H1 (cell line): ENCODE results near the gene ABI3BP. TPM values are rescaled to one million over a fixed set of nuclear protein-coding genes. Genes with fewer than 3 reads are reported as not detected.

Experiments used
- CTCF ChIA-PET: fragments of 300-600 bp; sonication (Branson Sonifier 250); formaldehyde crosslinking; loops from one replicate; lab custom pipeline; 2021; ENCODE audit not compliant: partially characterized antibody; lab: Charles Lee
- POLR2A ChIA-PET: fragments of 300-600 bp; sonication (Branson Sonifier 250); formaldehyde crosslinking; loops from one replicate; lab custom pipeline; 2021; ENCODE audit warnings: inconsistent platforms; ENCODE audit not compliant: partially characterized antibody; lab: Charles Lee
- DNase-seq, 2 experiments: peaks; one replicate each; pipeline versions ENCODE4 v3.0.0 to v3.0.0-alpha.2; 2010 to 2022; ENCODE audit warnings: low spot score in 2 of 2, low read depth in 1 of 2, mixed read lengths in 1 of 2
- FAIRE-seq: peaks from 2 replicates; lab custom pipeline; 2011; peaks lifted over from hg19 to GRCh38; lab: Jason Lieb, UNC
- H2AFZ ChIP-seq: 2 replicates; pipeline ENCODE4 v1.8.1; 2012; ENCODE audit warnings: low read length, inconsistent platforms
- H2AK5ac ChIP-seq: 2 replicates; pipeline ENCODE4 v1.6.1; 2013; ENCODE audit warnings: low read depth, low read length
- H2BK120ac ChIP-seq: replicated peaks from 2 replicates; pipeline ENCODE3; 2013; ENCODE audit warnings: low read depth, low read length, inconsistent platforms
- H2BK12ac ChIP-seq: 2 replicates; pipeline ENCODE4 v1.6.1; 2013; ENCODE audit warnings: low read depth, low read length
- H2BK15ac ChIP-seq: 2 replicates; pipeline ENCODE4 v1.6.1; 2013; ENCODE audit warnings: low read length
- H2BK20ac ChIP-seq: 2 replicates; pipeline ENCODE4 v1.6.1; 2013; ENCODE audit warnings: low read length
- H2BK5ac ChIP-seq: 2 replicates; pipeline ENCODE4 v1.6.1; 2013; ENCODE audit warnings: low read depth, low read length
- H3K14ac ChIP-seq: 2 replicates; pipeline ENCODE4 v1.6.1; 2013; ENCODE audit warnings: inconsistent platforms; ENCODE audit not compliant: insufficient read length
- H3K18ac ChIP-seq: 2 replicates; pipeline ENCODE4 v1.6.1; 2013; ENCODE audit warnings: low read length; ENCODE audit errors: extremely low read depth
- H3K23ac ChIP-seq: 2 replicates; pipeline ENCODE4 v1.6.1; 2013; ENCODE audit warnings: inconsistent platforms; ENCODE audit not compliant: insufficient read length
- H3K23me2 ChIP-seq: 2 replicates; pipeline ENCODE4 v1.6.1; 2013; ENCODE audit warnings: low read depth, low read length
- H3K27ac ChIP-seq: 2 replicates; pipeline ENCODE4 v1.6.1; 2011; ENCODE audit warnings: low read depth, low read length, inconsistent platforms
- H3K27me3 ChIP-seq, 4 experiments: replicated peaks in 1 of 4; 1 replicate in 1 of 4; 2 replicates in 3 of 4; pipeline versions ENCODE4 v1.6.1 to v1.8.1; 2011 to 2013; ENCODE audit warnings: low read length in 3 of 4, mild to moderate bottlenecking in 3 of 4, inconsistent platforms in 2 of 4, mixed read lengths in 2 of 4, moderate library complexity in 1 of 4; ENCODE audit not compliant: control insufficient read depth in 3 of 4, insufficient read depth in 3 of 4; ENCODE audit errors: extremely low read depth in 1 of 4
- H3K36me3 ChIP-seq, 4 experiments: 2 replicates each; pipeline versions ENCODE4 v1.6.1 to v1.8.1; 2011 to 2013; ENCODE audit warnings: mild to moderate bottlenecking in 4 of 4, low read length in 3 of 4, moderate library complexity in 2 of 4, control low read depth in 1 of 4, inconsistent platforms in 1 of 4; ENCODE audit not compliant: insufficient read depth in 4 of 4, control insufficient read depth in 2 of 4
- H3K4ac ChIP-seq: replicated peaks from 2 replicates; pipeline ENCODE3; 2013; ENCODE audit warnings: low read length, low read depth, mixed read lengths, inconsistent platforms; ENCODE audit not compliant: insufficient read length
- H3K4me1 ChIP-seq, 4 experiments: replicated peaks in 1 of 4; 1 replicate in 1 of 4; 2 replicates in 3 of 4; pipeline versions ENCODE4 v1.6.1 to v1.8.1; 2011 to 2013; ENCODE audit warnings: low read length in 3 of 4, inconsistent platforms in 2 of 4, mixed read lengths in 1 of 4; ENCODE audit not compliant: insufficient read depth in 4 of 4, control insufficient read depth in 3 of 4
- H3K4me2 ChIP-seq, 2 experiments: 2 replicates each; pipeline versions ENCODE4 v1.6.1 to v1.8.1; 2011 to 2013; ENCODE audit warnings: low read depth in 2 of 2, low read length in 2 of 2, control low read depth in 1 of 2, inconsistent platforms in 1 of 2, mild to moderate bottlenecking in 1 of 2; ENCODE audit not compliant: insufficient read depth in 1 of 2
- H3K4me3 ChIP-seq, 4 experiments: fragments of 200-600, 300-600 bp in 1 of 4; sonication (generic), shearing (Covaris generic), sonication (Bioruptor Twin) in 1 of 4; 2 replicates each; pipeline versions ENCODE4 v1.5.1 to v1.8.1; 2011 to 2016; ENCODE audit warnings: low read length in 4 of 4, low read depth in 3 of 4, control low read depth in 2 of 4, inconsistent platforms in 2 of 4, mild to moderate bottlenecking in 2 of 4, mixed read lengths in 1 of 4, moderate library complexity in 1 of 4; ENCODE audit not compliant: insufficient read depth in 2 of 4; ENCODE audit errors: extremely low read depth in 1 of 4
- H3K56ac ChIP-seq: replicated peaks from 2 replicates; pipeline ENCODE3; 2013; ENCODE audit warnings: low read depth, mild to moderate bottlenecking, mixed read lengths, low read length, inconsistent platforms; ENCODE audit not compliant: insufficient read length
- H3K79me1 ChIP-seq: 2 replicates; pipeline ENCODE4 v1.6.1; 2013; ENCODE audit warnings: low read depth, low read length, control low read depth
- H3K79me2 ChIP-seq, 2 experiments: 2 replicates each; pipeline versions ENCODE4 v1.6.1 to v1.8.1; 2012 to 2013; ENCODE audit warnings: low read length in 2 of 2, mild to moderate bottlenecking in 2 of 2, inconsistent platforms in 1 of 2; ENCODE audit not compliant: insufficient read depth in 2 of 2, control insufficient read depth in 1 of 2
- H3K9ac ChIP-seq, 4 experiments: replicated peaks in 1 of 4; 1 replicate in 1 of 4; 2 replicates in 3 of 4; pipeline versions ENCODE4 v1.6.1 to v1.8.1; 2011 to 2013; ENCODE audit warnings: low read depth in 3 of 4, low read length in 3 of 4, control low read depth in 2 of 4, mild to moderate bottlenecking in 2 of 4, moderate library complexity in 2 of 4, inconsistent platforms in 1 of 4; ENCODE audit errors: extremely low read depth in 1 of 4
- H3K9me3 ChIP-seq, 2 experiments: 2 replicates each; pipeline versions ENCODE4 v1.6.1 to v1.8.1; 2012 to 2013; ENCODE audit warnings: mild to moderate bottlenecking in 2 of 2, moderate library complexity in 2 of 2, control low read depth in 1 of 2, inconsistent platforms in 1 of 2, low read depth in 1 of 2, low read length in 1 of 2, mixed read lengths in 1 of 2; ENCODE audit not compliant: insufficient read depth in 2 of 2
- H4K20me1 ChIP-seq, 2 experiments: replicated peaks in 1 of 2; 2 replicates each; pipeline versions ENCODE3 to v1.8.1; 2011 to 2013; ENCODE audit warnings: inconsistent platforms in 2 of 2, low read length in 2 of 2, mild to moderate bottlenecking in 1 of 2; ENCODE audit not compliant: insufficient read depth in 2 of 2, control insufficient read depth in 1 of 2
- H4K5ac ChIP-seq: 2 replicates; pipeline ENCODE4 v1.6.1; 2013; ENCODE audit warnings: low read length, low read depth, mixed read lengths, inconsistent platforms; ENCODE audit not compliant: insufficient read length
- H4K8ac ChIP-seq: 2 replicates; pipeline ENCODE4 v1.8.0; 2013; ENCODE audit warnings: mild to moderate bottlenecking, moderate library complexity, low read length, inconsistent platforms; ENCODE audit not compliant: insufficient read depth; ENCODE audit errors: extremely low read depth
- H4K91ac ChIP-seq: replicated peaks from 2 replicates; pipeline ENCODE3; 2013; ENCODE audit warnings: low read length, mixed read lengths, inconsistent platforms; ENCODE audit not compliant: insufficient read length
- WGBS, 2 experiments: shearing (Covaris generic) in 1 of 2; methylation state at CpG; one replicate each; pipeline versions ENCODE4 v1.1.6 to v1.1.7; 2013 to 2015; ENCODE audit warnings: low lambda C conversion rate in 2 of 2, mixed read lengths in 2 of 2, inconsistent platforms in 1 of 2, low coverage in 1 of 2, missing lambda C conversion rate in 1 of 2; ENCODE audit not compliant: insufficient replicate concordance in 2 of 2, insufficient coverage in 1 of 2, insufficient read length in 1 of 2; ENCODE audit errors: extremely low coverage in 1 of 2, missing lambda C conversion rate in 1 of 2; 5-methylcytosine and 5-hydroxymethylcytosine counted together
- polyA plus RNA-seq, 7 experiments: library from polyadenylated mRNA; depleted of rRNA in 3 of 7; stranded (reverse) in 5 of 7; unstranded in 2 of 7; fragments of >200 nt in 5 of 7; fragments of 200-250 nt in 2 of 7; gene quantifications; 1 replicate in 5 of 7; 2 replicates in 1 of 7; 4 replicates in 1 of 7; pipeline versions ENCODE4 v1.2.1 to v1.2.3, GENCODE V29; 2011 to 2013; ENCODE audit warnings: missing spikeins in 2 of 7, mixed read lengths in 2 of 7
- total RNA-seq: library from RNA; stranded (reverse); fragmentation: NEBNext Ultra II Directional; extraction: Animal tissue kit (Norgen Biotek cat#: 25700); gene quantifications from 2 replicates; pipeline ENCODE4 v1.2.1, GENCODE V29; 2021
- TF ChIP-seq, protein P1 (sequence below): fragments of 300-600 bp; sonication (generic); IDR thresholded peaks from 2 replicates; pipeline ENCODE4 v1.7.1; 2012; ENCODE audit warnings: low read length, moderate library complexity, mild to moderate bottlenecking, inconsistent platforms; ENCODE audit not compliant: insufficient replicate concordance

ABI3BP gene
- total and polyA plus RNA-seq, 2 of the 8 experiments (the other 6 are each of a cell fraction or from before 2014, with no cell fraction given): 0.08 to 0.32 TPM

DNA sequence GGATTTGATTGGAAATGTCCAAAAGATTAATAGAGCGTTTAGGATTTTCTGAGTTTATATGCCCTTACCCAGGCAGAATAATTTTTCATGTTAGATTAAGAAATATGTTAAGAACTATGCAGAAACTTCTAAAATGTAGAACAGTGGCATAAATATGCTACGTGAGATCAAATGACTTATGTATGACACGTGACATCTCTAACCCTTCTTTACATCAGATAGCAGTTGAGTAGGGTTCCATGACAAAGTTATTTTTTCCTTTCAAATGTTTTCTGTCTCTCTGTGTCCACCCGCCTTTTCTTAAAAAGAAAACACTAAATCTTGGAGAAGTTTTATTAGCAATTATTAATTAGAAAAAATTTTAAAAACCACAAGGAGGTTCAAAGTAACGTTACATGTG, 292.5 kb downstream of the ABI3BP start:
- no peaks in the 10 kb centered on the region for H3K9me3 ChIP-seq
- WGBS, 2 experiments: 83% methylated on average over 5 of the region's 5 CpGs; no CpG with 5 or more reads in 1 of the 2 experiments
- no peaks in the 10 kb centered on the region for H3K4me1 ChIP-seq
- H3K4ac ChIP-seq: no peak overlapping the region
- no peak overlapping the region for H2BK12ac ChIP-seq
- DNase-seq (no peak), FAIRE-seq (no peak)
- H2BK120ac ChIP-seq: no peak overlapping the region
- H3K23ac ChIP-seq: no peak overlapping the region
- H3K79me2 ChIP-seq: no peaks in the 10 kb centered on the region
- H3K9ac ChIP-seq: no peak overlapping the region
- H3K23me2 ChIP-seq: no peaks in the 10 kb centered on the region
- no peaks in the 10 kb centered on the region for H3K79me1 ChIP-seq
- ChIA-PET CTCF (no interaction called here), POLR2A (no interaction called here)
- H3K27me3 ChIP-seq: no peaks in the 10 kb centered on the region; a peak in 1 of 7 replicates
- no peak overlapping the region for H3K4me3 ChIP-seq
- no peak overlapping the region for H2BK5ac ChIP-seq
- no peak overlapping the region for H3K18ac ChIP-seq
- H4K20me1 ChIP-seq: no peaks in the 10 kb centered on the region
- no peak overlapping the region for H3K14ac ChIP-seq
- H4K8ac ChIP-seq: no peak overlapping the region
- H3K4me2 ChIP-seq: no peak overlapping the region
- no peak overlapping the region for H3K27ac ChIP-seq
- H2BK20ac ChIP-seq: no peak overlapping the region
- H4K91ac ChIP-seq: no peak overlapping the region
- H2BK15ac ChIP-seq: no peak overlapping the region
- no peak overlapping the region for H2AK5ac ChIP-seq
- H3K56ac ChIP-seq: no peak overlapping the region
- H2AFZ ChIP-seq: no peak overlapping the region
- H3K36me3 ChIP-seq: no peaks in the 10 kb centered on the region
- H4K5ac ChIP-seq: no peak overlapping the region
- TF ChIP-seq, protein P1, sequence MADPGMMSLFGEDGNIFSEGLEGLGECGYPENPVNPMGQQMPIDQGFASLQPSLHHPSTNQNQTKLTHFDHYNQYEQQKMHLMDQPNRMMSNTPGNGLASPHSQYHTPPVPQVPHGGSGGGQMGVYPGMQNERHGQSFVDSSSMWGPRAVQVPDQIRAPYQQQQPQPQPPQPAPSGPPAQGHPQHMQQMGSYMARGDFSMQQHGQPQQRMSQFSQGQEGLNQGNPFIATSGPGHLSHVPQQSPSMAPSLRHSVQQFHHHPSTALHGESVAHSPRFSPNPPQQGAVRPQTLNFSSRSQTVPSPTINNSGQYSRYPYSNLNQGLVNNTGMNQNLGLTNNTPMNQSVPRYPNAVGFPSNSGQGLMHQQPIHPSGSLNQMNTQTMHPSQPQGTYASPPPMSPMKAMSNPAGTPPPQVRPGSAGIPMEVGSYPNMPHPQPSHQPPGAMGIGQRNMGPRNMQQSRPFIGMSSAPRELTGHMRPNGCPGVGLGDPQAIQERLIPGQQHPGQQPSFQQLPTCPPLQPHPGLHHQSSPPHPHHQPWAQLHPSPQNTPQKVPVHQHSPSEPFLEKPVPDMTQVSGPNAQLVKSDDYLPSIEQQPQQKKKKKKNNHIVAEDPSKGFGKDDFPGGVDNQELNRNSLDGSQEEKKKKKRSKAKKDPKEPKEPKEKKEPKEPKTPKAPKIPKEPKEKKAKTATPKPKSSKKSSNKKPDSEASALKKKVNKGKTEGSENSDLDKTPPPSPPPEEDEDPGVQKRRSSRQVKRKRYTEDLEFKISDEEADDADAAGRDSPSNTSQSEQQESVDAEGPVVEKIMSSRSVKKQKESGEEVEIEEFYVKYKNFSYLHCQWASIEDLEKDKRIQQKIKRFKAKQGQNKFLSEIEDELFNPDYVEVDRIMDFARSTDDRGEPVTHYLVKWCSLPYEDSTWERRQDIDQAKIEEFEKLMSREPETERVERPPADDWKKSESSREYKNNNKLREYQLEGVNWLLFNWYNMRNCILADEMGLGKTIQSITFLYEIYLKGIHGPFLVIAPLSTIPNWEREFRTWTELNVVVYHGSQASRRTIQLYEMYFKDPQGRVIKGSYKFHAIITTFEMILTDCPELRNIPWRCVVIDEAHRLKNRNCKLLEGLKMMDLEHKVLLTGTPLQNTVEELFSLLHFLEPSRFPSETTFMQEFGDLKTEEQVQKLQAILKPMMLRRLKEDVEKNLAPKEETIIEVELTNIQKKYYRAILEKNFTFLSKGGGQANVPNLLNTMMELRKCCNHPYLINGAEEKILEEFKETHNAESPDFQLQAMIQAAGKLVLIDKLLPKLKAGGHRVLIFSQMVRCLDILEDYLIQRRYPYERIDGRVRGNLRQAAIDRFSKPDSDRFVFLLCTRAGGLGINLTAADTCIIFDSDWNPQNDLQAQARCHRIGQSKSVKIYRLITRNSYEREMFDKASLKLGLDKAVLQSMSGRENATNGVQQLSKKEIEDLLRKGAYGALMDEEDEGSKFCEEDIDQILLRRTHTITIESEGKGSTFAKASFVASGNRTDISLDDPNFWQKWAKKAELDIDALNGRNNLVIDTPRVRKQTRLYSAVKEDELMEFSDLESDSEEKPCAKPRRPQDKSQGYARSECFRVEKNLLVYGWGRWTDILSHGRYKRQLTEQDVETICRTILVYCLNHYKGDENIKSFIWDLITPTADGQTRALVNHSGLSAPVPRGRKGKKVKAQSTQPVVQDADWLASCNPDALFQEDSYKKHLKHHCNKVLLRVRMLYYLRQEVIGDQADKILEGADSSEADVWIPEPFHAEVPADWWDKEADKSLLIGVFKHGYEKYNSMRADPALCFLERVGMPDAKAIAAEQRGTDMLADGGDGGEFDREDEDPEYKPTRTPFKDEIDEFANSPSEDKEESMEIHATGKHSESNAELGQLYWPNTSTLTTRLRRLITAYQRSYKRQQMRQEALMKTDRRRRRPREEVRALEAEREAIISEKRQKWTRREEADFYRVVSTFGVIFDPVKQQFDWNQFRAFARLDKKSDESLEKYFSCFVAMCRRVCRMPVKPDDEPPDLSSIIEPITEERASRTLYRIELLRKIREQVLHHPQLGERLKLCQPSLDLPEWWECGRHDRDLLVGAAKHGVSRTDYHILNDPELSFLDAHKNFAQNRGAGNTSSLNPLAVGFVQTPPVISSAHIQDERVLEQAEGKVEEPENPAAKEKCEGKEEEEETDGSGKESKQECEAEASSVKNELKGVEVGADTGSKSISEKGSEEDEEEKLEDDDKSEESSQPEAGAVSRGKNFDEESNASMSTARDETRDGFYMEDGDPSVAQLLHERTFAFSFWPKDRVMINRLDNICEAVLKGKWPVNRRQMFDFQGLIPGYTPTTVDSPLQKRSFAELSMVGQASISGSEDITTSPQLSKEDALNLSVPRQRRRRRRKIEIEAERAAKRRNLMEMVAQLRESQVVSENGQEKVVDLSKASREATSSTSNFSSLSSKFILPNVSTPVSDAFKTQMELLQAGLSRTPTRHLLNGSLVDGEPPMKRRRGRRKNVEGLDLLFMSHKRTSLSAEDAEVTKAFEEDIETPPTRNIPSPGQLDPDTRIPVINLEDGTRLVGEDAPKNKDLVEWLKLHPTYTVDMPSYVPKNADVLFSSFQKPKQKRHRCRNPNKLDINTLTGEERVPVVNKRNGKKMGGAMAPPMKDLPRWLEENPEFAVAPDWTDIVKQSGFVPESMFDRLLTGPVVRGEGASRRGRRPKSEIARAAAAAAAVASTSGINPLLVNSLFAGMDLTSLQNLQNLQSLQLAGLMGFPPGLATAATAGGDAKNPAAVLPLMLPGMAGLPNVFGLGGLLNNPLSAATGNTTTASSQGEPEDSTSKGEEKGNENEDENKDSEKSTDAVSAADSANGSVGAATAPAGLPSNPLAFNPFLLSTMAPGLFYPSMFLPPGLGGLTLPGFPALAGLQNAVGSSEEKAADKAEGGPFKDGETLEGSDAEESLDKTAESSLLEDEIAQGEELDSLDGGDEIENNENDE: no peak
